Activated CD8-positive, alpha-beta T cell treated with anti-CD3 and anti-CD28 coated beads for 36 hours (primary cell): ENCODE measurements around the gene PARD3. TPM values are rescaled to one million over a fixed set of nuclear protein-coding genes. Genes with fewer than 3 reads are reported as not detected.

ENCODE experiments used
- ATAC-seq: fragments of 200-7000 bp; cut with Tn5 transposase; one replicate; pipeline ENCODE4 v1.10.0; 2021; ENCODE audit warnings: mild to moderate bottlenecking, moderate library complexity
- CTCF ChIA-PET: fragments of 350-600 bp; sonication (Branson Sonifier 250); formaldehyde crosslinking; loops from one replicate; lab custom pipeline; 2021; ENCODE audit warnings: antibody characterized with exemption; lab: Charles Lee
- POLR2A ChIA-PET: fragments of 350-600 bp; sonication (Branson Sonifier 250); formaldehyde crosslinking; loops from one replicate; lab custom pipeline; 2021; ENCODE audit warnings: antibody characterized with exemption; lab: Charles Lee
- DNase-seq: peaks from one replicate; pipeline ENCODE4 v3.0.0-alpha.2; 2020
- H3K27ac Mint-ChIP-seq: one replicate; pipeline ENCODE4 v1.8.0; 2021; ENCODE audit warnings: mild to moderate bottlenecking, mixed read lengths
- H3K27me3 Mint-ChIP-seq: one replicate; pipeline ENCODE4 v1.8.0; 2021; ENCODE audit warnings: mixed read lengths
- H3K36me3 Mint-ChIP-seq: one replicate; pipeline ENCODE4 v1.8.0; 2021; ENCODE audit warnings: low read depth, mixed read lengths
- H3K4me1 Mint-ChIP-seq: one replicate; pipeline ENCODE4 v1.8.0; 2021; ENCODE audit warnings: low read depth, mixed read lengths
- H3K4me3 Mint-ChIP-seq: one replicate; pipeline ENCODE4 v1.8.0; 2021; ENCODE audit warnings: mild to moderate bottlenecking, moderate library complexity, mixed read lengths
- H3K9me3 Mint-ChIP-seq: one replicate; pipeline ENCODE4 v1.8.0; 2021; ENCODE audit warnings: mixed read lengths
- intact Hi-C: fragments of 100-400 bp; cut with micrococcal nuclease; formaldehyde crosslinking; loops from one replicate; pipeline ENCODE4 v1.10.0; 2022
- total RNA-seq, 2 experiments: library from RNA; stranded (reverse); gene quantifications; one replicate each; pipeline ENCODE4 v1.2.3, GENCODE V29; 2021
- TF ChIP-seq, protein P1 (sequence below): fragments of 200-600 bp; IDR thresholded peaks from one replicate; pipeline ENCODE4 v1.8.0; 2022; ENCODE audit warnings: antibody characterized with exemption, mild to moderate bottlenecking

PARD3 gene
- total RNA-seq, 2 experiments from 2014 or later: 1.6 to 2.0 TPM

DNA sequence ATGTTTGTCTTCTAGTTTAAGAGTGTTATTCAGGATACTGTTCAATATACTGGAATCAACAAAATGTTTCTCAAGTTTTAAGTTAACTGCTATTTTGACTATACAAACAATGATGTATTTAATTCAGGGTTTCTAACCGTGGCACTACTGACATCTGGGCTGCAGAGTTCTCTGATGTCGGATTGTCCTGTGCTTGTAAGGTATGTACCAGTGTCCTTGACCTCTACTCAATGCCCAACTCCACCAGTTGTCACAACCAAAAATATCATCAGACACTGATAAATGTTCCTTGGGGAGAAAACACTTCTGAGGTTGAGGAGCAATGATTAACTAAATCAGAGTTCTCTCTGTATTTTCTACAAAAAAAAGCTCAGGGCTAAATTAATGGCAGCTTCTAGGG is 301.5 kb downstream of the PARD3 start:
- no peak overlapping the region for H3K27ac Mint-ChIP-seq
- intact Hi-C loops: no loop called here
- H3K4me1 Mint-ChIP-seq: no peaks in the 10 kb centered on the region
- ChIA-PET POLR2A (no interaction called here), CTCF (no interaction called here)
- DNase-seq (no peak), ATAC-seq (no peak)
- H3K9me3 Mint-ChIP-seq: no peaks in the 10 kb centered on the region
- H3K4me3 Mint-ChIP-seq: no peak overlapping the region
- no peaks in the 10 kb centered on the region for H3K36me3 Mint-ChIP-seq
- no peaks in the 10 kb centered on the region for H3K27me3 Mint-ChIP-seq
- TF ChIP-seq, protein P1, sequence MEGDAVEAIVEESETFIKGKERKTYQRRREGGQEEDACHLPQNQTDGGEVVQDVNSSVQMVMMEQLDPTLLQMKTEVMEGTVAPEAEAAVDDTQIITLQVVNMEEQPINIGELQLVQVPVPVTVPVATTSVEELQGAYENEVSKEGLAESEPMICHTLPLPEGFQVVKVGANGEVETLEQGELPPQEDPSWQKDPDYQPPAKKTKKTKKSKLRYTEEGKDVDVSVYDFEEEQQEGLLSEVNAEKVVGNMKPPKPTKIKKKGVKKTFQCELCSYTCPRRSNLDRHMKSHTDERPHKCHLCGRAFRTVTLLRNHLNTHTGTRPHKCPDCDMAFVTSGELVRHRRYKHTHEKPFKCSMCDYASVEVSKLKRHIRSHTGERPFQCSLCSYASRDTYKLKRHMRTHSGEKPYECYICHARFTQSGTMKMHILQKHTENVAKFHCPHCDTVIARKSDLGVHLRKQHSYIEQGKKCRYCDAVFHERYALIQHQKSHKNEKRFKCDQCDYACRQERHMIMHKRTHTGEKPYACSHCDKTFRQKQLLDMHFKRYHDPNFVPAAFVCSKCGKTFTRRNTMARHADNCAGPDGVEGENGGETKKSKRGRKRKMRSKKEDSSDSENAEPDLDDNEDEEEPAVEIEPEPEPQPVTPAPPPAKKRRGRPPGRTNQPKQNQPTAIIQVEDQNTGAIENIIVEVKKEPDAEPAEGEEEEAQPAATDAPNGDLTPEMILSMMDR: no peak

DNA sequence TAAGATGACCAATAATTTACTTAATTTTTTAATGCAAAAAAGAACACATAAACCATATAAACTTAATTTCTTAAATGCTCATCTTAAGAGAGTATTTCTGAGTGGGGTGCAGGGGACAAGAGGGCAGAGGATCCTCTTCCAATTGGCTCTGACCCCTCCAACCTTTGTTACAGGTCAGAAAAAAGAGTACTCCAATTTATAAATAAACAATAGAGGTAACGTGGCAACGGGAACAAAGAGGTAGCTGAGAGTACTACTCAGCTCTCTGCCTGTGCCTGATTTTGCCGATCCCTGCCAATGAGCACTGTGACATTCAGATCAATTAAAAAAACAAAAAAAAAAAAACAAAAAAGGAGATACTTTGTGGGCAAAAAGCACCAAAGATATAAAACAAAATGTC is 307.9 kb downstream of the PARD3 start:
- ATAC-seq: no peak
- H3K27ac Mint-ChIP-seq: no peak overlapping the region
- H3K27me3 Mint-ChIP-seq: no peaks in the 10 kb centered on the region
- ChIA-PET CTCF (no interaction called here), POLR2A (no interaction called here)
- TF ChIP-seq, protein P1: no peak
- intact Hi-C loops: no loop called here
- no peak overlapping the region for H3K4me3 Mint-ChIP-seq
- H3K9me3 Mint-ChIP-seq: no peaks in the 10 kb centered on the region
- no peaks in the 10 kb centered on the region for H3K36me3 Mint-ChIP-seq
- no peaks in the 10 kb centered on the region for H3K4me1 Mint-ChIP-seq
- DNase-seq: no peak

DNA sequence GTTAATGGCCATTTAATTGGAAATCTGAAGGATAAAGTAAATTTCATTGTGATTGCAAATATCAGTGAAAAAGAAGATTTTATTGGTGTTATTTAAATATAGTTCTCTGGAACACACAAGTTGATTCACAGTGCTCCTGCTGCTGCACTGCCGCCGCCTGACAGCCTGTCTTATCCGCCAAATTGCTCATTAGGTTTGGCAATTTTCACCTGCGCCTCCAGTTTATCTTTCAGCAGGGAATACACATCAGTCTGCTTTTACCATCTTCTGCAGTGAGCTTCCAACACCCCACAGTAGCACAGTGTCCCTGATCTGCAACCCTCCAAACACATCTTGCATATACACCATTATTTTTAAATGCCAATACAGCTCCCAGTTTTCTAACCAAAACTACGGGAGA is 308.3 kb downstream of the PARD3 start:
- ATAC-seq (no peak), DNase-seq (no peak)
- ChIA-PET CTCF (no interaction called here), POLR2A (no interaction called here)
- Mint-ChIP-seq H3K27ac (no peak overlapping the region), H3K36me3 (no peaks in the 10 kb centered on the region), H3K9me3 (no peaks in the 10 kb centered on the region), H3K4me3 (no peak overlapping the region), H3K27me3 (no peaks in the 10 kb centered on the region), H3K4me1 (no peaks in the 10 kb centered on the region)
- TF ChIP-seq, protein P1: no peak
- intact Hi-C loops: no loop called here

DNA sequence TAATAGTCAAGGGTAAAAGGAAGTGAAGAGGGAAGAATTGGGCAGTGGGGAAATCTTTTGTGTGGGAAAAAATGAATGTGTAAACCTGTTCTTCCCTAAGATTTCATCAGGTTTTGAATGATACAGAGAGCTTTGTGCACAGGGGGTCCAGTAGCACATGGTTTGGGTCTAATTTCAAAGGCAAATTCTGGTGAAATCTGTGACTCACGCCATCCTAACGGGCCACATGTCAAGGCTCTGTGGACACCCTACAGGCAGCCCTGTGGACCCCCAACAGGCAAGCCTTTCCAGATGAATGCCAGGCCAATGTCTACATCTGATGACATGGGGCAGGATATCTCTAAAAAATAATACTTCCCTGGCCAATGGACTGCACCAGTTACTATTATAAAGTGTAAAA is 309.8 kb downstream of the PARD3 start:
- Mint-ChIP-seq H3K9me3 (no peaks in the 10 kb centered on the region), H3K27ac (no peak overlapping the region), H3K4me1 (no peaks in the 10 kb centered on the region), H3K36me3 (no peaks in the 10 kb centered on the region), H3K4me3 (no peak overlapping the region), H3K27me3 (no peaks in the 10 kb centered on the region)
- intact Hi-C loops: no loop called here
- DNase-seq (no peak), ATAC-seq (no peak)
- POLR2A ChIA-PET: no interaction called here
- TF ChIP-seq, protein P1: no peak
- CTCF ChIA-PET: no interaction called here

DNA sequence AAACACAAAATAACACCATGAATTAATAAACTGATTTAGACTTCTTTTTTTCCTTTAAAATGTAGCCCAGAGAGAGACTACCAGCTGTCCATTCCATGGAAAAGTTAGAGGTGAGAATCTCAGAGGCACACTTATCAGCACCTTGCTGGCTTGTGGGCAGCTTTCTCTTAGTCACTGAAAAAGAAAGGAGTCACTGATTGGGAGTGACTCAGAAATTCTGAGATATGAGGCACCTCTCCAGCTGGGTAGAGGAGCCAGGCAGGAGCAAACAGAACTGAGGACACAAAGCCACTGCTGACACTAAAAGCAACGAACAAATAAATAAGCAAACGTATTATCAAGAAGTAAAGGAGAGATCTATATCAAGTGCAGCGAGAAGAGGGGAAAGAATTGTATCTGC is 310.6 kb downstream of the PARD3 start:
- no peak overlapping the region for H3K4me3 Mint-ChIP-seq
- TF ChIP-seq, protein P1: no peak
- ATAC-seq (peak; percentile 34), DNase-seq (peak; percentile 2)
- CTCF ChIA-PET: no interaction called here
- H3K9me3 Mint-ChIP-seq: no peaks in the 10 kb centered on the region
- H3K4me1 Mint-ChIP-seq: no peaks in the 10 kb centered on the region
- no peak overlapping the region for H3K27ac Mint-ChIP-seq
- no peaks in the 10 kb centered on the region for H3K36me3 Mint-ChIP-seq
- POLR2A ChIA-PET: no interaction called here
- intact Hi-C loops: no loop called here
- no peaks in the 10 kb centered on the region for H3K27me3 Mint-ChIP-seq
